ENCODE data around the gene SRSF6. TPM values are rescaled to one million over a fixed set of nuclear protein-coding genes. Genes with fewer than 3 reads are reported as not detected.

The SRSF6 gene
- total RNA-seq, 2 experiments from 2014 or later, result 66.9 to 176 TPM

GRCh38 chr20:43507150-43508080 is 49.7 kb downstream of the SRSF6 start, which contains the start of gene L3MBTL1:
Gene L3MBTL1 (plus strand): TSS chr20:43507697. CDS start chr20:43513504, 5,807 bp downstream.
- H3K9me3 ChIP-seq (ENCODE audit: low read length), result no peaks in the 10 kb centered on the region
- TF ChIP-seq EZH2phosphoT487 (IDR thresholded peaks at IDR 0.05; ENCODE audit: borderline replicate concordance, low read depth, low read length) (no peak), CTCF (conservative IDR thresholded peaks at IDR 0.05; ENCODE audit: low read length) (no peak)
- no peaks in the 10 kb centered on the region for H4K20me1 ChIP-seq (ENCODE audit: insufficient read depth, low read length)
- no peak within 1 kb of the TSS for H3K4me2 ChIP-seq (ENCODE audit: low read length)
- H3K27ac ChIP-seq (ENCODE audit: low read depth, low read length, poor library complexity, severe bottlenecking), result no peak within 1 kb of the TSS
- H2AFZ ChIP-seq (ENCODE audit: low read length), result no peak within 1 kb of the TSS
- H3K4me3 ChIP-seq (ENCODE audit: low read depth, low read length, poor library complexity, severe bottlenecking), result no peak within 1 kb of the TSS
- no peak for DNase-seq (ENCODE audit: low spot score)
- H3K79me2 ChIP-seq (ENCODE audit: insufficient read depth, low read depth, low read length), result no peaks in the 10 kb centered on the region
- no peaks in the 10 kb centered on the region for H3K36me3 ChIP-seq (ENCODE audit: insufficient read depth, low read length)
- ChIA-PET CTCF (ENCODE audit: unreplicated experiment) (no interaction called here), POLR2A (no interaction called here)
- intact Hi-C loops (cut with micrococcal nuclease; ENCODE audit: unreplicated experiment), result no loop called here
- no TSS peak for BruUV-seq (replicated peaks)
- H3K4me1 ChIP-seq (ENCODE audit: insufficient read depth, low read length, poor library complexity, severe bottlenecking), result no peaks in the 10 kb centered on the region
- no peaks in the 10 kb centered on the region for H3K9me2 ChIP-seq (ENCODE audit: insufficient read depth, low read length)

- H2AFZ ChIP-seq (ENCODE audit: low read length), result no peak overlapping the region
- BruUV-seq (replicated peaks), result no TSS peak
- H3K4me1 ChIP-seq (ENCODE audit: insufficient read depth, low read length, poor library complexity, severe bottlenecking), result peaks cover 2% of the 10 kb centered on the region
- H3K36me3 ChIP-seq (ENCODE audit: insufficient read depth, low read length), result no peaks in the 10 kb centered on the region
- no peak overlapping the region for H3K4me2 ChIP-seq (ENCODE audit: low read length)
- no peaks in the 10 kb centered on the region for H3K9me3 ChIP-seq (ENCODE audit: low read length)
- no peak overlapping the region for H3K27ac ChIP-seq (ENCODE audit: low read depth, low read length, poor library complexity, severe bottlenecking)
- no peaks in the 10 kb centered on the region for H3K79me2 ChIP-seq (ENCODE audit: insufficient read depth, low read depth, low read length)
- no peaks in the 10 kb centered on the region for H4K20me1 ChIP-seq (ENCODE audit: insufficient read depth, low read length)
- H3K4me3 ChIP-seq (ENCODE audit: low read depth, low read length, poor library complexity, severe bottlenecking), result no peak overlapping the region
- intact Hi-C loops (cut with micrococcal nuclease; ENCODE audit: unreplicated experiment), result no loop called here
- ChIA-PET POLR2A (interaction anchor here (0.6 kb wide), 1 partner anchor 1149 kb away, joined by 3 read pairs; no protein-coding TSS in a partner anchor), CTCF (ENCODE audit: unreplicated experiment) (no interaction called here)
- TF ChIP-seq CTCF (conservative IDR thresholded peaks at IDR 0.05; ENCODE audit: low read length) (no peak), EZH2phosphoT487 (IDR thresholded peaks at IDR 0.05; ENCODE audit: borderline replicate concordance, low read depth, low read length) (no peak)
- DNase-seq (ENCODE audit: low spot score), result no peak
- H3K9me2 ChIP-seq (ENCODE audit: insufficient read depth, low read length), result no peaks in the 10 kb centered on the region
Observed at GRCh38 chr20:43508106-43508505, 50.4 kb downstream of the SRSF6 start.

- ChIA-PET CTCF (ENCODE audit: unreplicated experiment) (no interaction called here), POLR2A (interaction anchor here (0.6 kb wide), 1 partner anchor 1149 kb away, joined by 3 read pairs; no protein-coding TSS in a partner anchor)
- H3K9me3 ChIP-seq (ENCODE audit: low read length), result no peaks in the 10 kb centered on the region
- no TSS peak for BruUV-seq (replicated peaks)
- H4K20me1 ChIP-seq (ENCODE audit: insufficient read depth, low read length), result no peaks in the 10 kb centered on the region
- H3K4me1 ChIP-seq (ENCODE audit: insufficient read depth, low read length, poor library complexity, severe bottlenecking), result peaks cover 5% of the 10 kb centered on the region
- intact Hi-C loops (cut with micrococcal nuclease; ENCODE audit: unreplicated experiment), result no loop called here
- TF ChIP-seq CTCF (conservative IDR thresholded peaks at IDR 0.05; ENCODE audit: low read length) (no peak), EZH2phosphoT487 (IDR thresholded peaks at IDR 0.05; ENCODE audit: borderline replicate concordance, low read depth, low read length) (no peak)
- no peak overlapping the region for H3K4me2 ChIP-seq (ENCODE audit: low read length)
- H2AFZ ChIP-seq (ENCODE audit: low read length), result no peak overlapping the region
- H3K4me3 ChIP-seq (ENCODE audit: low read depth, low read length, poor library complexity, severe bottlenecking), result no peak overlapping the region
- H3K79me2 ChIP-seq (ENCODE audit: insufficient read depth, low read depth, low read length), result no peaks in the 10 kb centered on the region
- no peak overlapping the region for H3K27ac ChIP-seq (ENCODE audit: low read depth, low read length, poor library complexity, severe bottlenecking)
- no peaks in the 10 kb centered on the region for H3K9me2 ChIP-seq (ENCODE audit: insufficient read depth, low read length)
- no peak for DNase-seq (ENCODE audit: low spot score)
- H3K36me3 ChIP-seq (ENCODE audit: insufficient read depth, low read length), result no peaks in the 10 kb centered on the region
Observed at GRCh38 chr20:43508604-43509040, 50.9 kb downstream of the SRSF6 start.

All from OCI-LY7 (cell line).